Activated CD4-positive, alpha-beta T cell treated with anti-CD3 and anti-CD28 coated beads, Interleukin-2, amount 50 U/mL, for 4 hours (primary cell): ENCODE results near the gene MGMT.

Experiments used
- DNase-seq, 2 experiments: peaks; one replicate each; pipeline ENCODE4 v3.0.0-alpha.2; 2020

The MGMT gene

GRCh38 chr10:129815898-129816655 lies 349.0 kb downstream of the MGMT start:
- DNase-seq = no peak

GRCh38 chr10:129816656-129817045 lies 349.6 kb downstream of the MGMT start:
- no peak for DNase-seq
